Upper lobe of right lung (tissue), 1 donor: ENCODE data around the gene PPIF. TPM values are rescaled to one million over a fixed set of nuclear protein-coding genes. Genes with fewer than 3 reads are reported as not detected.

Experiments used
- ATAC-seq: fragments of 200-7000 bp; cut with Tn5 transposase; one replicate; pipeline ENCODE4 v1.9.1; 2020; ENCODE audit warnings: mild to moderate bottlenecking, moderate library complexity
- DNase-seq: peaks from one replicate; pipeline ENCODE4 v3.0.0-alpha.2; 2020
- H3K27ac ChIP-seq: fragments of 200-600 bp; one replicate; pipeline ENCODE4 v1.8.0; 2022
- H3K27me3 ChIP-seq: fragments of 200-600 bp; one replicate; pipeline ENCODE4 v1.8.0; 2022; ENCODE audit warnings: mild to moderate bottlenecking
- H3K36me3 ChIP-seq: fragments of 200-600 bp; one replicate; pipeline ENCODE4 v1.8.0; 2022
- H3K4me1 ChIP-seq: fragments of 200-600 bp; one replicate; pipeline ENCODE4 v1.8.0; 2022
- H3K4me3 ChIP-seq: fragments of 200-600 bp; one replicate; pipeline ENCODE4 v1.8.0; 2022; ENCODE audit warnings: mild to moderate bottlenecking
- H3K9me3 ChIP-seq: fragments of 200-600 bp; one replicate; pipeline ENCODE4 v1.8.0; 2022
- intact Hi-C: fragments of 100-400 bp; cut with DNase I; formaldehyde crosslinking; loops from one replicate; pipeline ENCODE4 v1.11.0; 2022
- total RNA-seq: library from RNA; stranded (reverse); fragmentation: NEBNext Ultra II Directional; extraction: Animal tissue kit (Norgen Biotek cat#: 25700); gene quantifications from one replicate; pipeline ENCODE4 v1.2.1, GENCODE V29; 2021
- TF ChIP-seq, protein P1 (sequence below): fragments of 200-600 bp; IDR thresholded peaks from one replicate; pipeline ENCODE4 v1.8.0; 2022; ENCODE audit warnings: antibody characterized with exemption
- donor health status: DM: no; HTN: yes; CAD: no; lungs with severe emphysema.

PPIF gene
- total RNA-seq, 1 donor from 2014 or later: 30.7 TPM

DNA sequence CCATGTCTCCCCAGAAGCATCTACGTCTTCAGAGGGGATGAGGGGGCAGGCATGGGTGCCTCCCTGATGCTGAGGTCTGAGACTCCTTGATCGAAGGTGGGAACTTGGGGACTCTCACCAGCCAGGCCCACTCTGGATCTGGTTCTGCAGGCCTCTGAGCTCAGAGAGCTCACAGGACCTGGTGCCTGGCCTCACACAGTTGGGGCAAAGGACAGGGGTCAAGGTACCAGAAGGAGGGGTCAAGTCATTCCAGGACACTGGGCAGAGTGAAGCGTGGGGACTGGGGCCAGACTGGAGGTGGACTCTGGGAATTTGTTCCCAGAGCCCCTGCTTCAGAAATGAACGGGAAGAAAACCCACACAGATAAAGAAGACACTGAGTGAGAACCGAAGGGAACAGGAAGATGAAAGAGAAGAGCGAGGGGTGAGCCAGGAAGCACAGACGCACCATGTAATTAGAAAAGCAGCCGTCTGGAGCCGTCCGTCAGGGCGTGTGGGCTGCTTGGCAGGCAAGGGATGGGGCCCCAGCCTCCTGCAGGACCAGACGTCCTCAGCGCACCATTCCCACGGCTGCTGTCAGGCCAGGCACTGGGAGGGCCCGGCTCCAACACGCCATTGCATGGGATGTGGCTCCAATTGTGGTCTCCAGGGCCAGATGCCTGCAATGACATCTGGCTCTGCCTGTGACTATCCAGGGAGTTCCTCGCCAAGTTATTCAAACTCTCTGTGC lies 50.5 kb downstream of the PPIF start:
- H3K27ac ChIP-seq: peak overlapping the region; percentile 91
- no peaks in the 10 kb centered on the region for H3K9me3 ChIP-seq
- peaks cover 66% of the 10 kb centered on the region for H3K4me1 ChIP-seq
- H3K36me3 ChIP-seq: no peaks in the 10 kb centered on the region
- no peak for DNase-seq
- no peak overlapping the region for H3K4me3 ChIP-seq
- no peak for ATAC-seq
- TF ChIP-seq, protein P1, sequence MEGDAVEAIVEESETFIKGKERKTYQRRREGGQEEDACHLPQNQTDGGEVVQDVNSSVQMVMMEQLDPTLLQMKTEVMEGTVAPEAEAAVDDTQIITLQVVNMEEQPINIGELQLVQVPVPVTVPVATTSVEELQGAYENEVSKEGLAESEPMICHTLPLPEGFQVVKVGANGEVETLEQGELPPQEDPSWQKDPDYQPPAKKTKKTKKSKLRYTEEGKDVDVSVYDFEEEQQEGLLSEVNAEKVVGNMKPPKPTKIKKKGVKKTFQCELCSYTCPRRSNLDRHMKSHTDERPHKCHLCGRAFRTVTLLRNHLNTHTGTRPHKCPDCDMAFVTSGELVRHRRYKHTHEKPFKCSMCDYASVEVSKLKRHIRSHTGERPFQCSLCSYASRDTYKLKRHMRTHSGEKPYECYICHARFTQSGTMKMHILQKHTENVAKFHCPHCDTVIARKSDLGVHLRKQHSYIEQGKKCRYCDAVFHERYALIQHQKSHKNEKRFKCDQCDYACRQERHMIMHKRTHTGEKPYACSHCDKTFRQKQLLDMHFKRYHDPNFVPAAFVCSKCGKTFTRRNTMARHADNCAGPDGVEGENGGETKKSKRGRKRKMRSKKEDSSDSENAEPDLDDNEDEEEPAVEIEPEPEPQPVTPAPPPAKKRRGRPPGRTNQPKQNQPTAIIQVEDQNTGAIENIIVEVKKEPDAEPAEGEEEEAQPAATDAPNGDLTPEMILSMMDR: no peak
- H3K27me3 ChIP-seq: no peaks in the 10 kb centered on the region
- intact Hi-C loops: no loop called here

DNA sequence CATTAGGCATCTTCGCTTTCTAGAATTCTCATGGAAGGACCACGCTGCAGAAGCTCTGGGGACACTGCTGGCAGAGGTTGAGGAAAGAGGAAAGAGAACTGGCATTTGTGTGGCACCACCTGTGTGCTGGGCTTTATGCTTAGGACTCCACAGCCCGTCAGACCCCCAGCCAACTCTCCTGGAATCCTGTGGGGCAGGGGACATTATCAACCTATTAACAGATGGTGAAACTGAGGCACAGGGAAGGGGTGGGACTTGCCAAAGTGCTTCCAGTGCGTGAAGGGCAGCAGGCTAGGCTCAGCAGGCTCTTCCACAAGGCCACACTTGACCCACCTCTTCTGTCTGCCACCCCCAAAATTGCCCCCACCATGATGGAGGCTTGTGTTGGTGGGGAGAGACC lies 51.4 kb downstream of the PPIF start:
- H3K4me3 ChIP-seq: no peak overlapping the region
- ATAC-seq (no peak), DNase-seq (no peak)
- no peaks in the 10 kb centered on the region for H3K9me3 ChIP-seq
- no peaks in the 10 kb centered on the region for H3K27me3 ChIP-seq
- intact Hi-C loops: no loop called here
- peak overlapping the region; percentile 91 for H3K27ac ChIP-seq
- H3K36me3 ChIP-seq: no peaks in the 10 kb centered on the region
- peaks cover 75% of the 10 kb centered on the region for H3K4me1 ChIP-seq
- TF ChIP-seq, protein P1: no peak

DNA sequence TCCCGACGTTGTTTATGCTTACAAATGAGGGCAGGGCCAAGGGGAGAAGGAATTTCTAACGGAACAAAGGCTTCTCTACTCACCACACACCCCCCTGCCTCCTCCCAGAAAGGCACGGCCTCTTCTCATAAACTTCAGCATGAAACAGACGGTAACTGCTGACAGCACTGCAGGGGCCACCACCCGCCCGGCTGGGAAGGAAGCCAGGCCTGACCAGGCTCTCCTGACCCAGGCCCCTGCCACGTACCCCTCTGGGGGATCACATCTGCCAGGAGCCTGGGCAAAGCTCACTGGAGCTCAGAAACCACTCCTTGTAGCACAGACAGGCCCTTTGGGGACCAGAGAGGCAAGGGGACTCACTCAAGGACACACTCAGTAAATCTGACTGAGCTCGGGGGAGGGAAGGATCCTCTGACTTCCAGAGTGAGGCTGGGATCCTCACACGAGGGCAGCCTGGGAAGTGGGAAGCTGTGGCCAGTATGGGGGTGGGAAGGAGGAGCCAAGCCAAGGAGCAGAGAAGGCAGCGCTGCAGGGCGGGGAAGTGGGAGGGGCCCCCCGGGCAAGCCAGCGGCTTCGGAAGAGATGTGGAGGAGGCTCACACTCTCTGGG lies 52.1 kb downstream of the PPIF start:
- H3K27me3 ChIP-seq: no peaks in the 10 kb centered on the region
- H3K36me3 ChIP-seq: no peaks in the 10 kb centered on the region
- no peak overlapping the region for H3K4me3 ChIP-seq
- TF ChIP-seq, protein P1: no peak
- intact Hi-C loops: no loop called here
- DNase-seq (peak; percentile 90), ATAC-seq (peak; percentile 86)
- no peaks in the 10 kb centered on the region for H3K9me3 ChIP-seq
- peaks cover 79% of the 10 kb centered on the region for H3K4me1 ChIP-seq
- peak overlapping the region; percentile 91 for H3K27ac ChIP-seq

DNA sequence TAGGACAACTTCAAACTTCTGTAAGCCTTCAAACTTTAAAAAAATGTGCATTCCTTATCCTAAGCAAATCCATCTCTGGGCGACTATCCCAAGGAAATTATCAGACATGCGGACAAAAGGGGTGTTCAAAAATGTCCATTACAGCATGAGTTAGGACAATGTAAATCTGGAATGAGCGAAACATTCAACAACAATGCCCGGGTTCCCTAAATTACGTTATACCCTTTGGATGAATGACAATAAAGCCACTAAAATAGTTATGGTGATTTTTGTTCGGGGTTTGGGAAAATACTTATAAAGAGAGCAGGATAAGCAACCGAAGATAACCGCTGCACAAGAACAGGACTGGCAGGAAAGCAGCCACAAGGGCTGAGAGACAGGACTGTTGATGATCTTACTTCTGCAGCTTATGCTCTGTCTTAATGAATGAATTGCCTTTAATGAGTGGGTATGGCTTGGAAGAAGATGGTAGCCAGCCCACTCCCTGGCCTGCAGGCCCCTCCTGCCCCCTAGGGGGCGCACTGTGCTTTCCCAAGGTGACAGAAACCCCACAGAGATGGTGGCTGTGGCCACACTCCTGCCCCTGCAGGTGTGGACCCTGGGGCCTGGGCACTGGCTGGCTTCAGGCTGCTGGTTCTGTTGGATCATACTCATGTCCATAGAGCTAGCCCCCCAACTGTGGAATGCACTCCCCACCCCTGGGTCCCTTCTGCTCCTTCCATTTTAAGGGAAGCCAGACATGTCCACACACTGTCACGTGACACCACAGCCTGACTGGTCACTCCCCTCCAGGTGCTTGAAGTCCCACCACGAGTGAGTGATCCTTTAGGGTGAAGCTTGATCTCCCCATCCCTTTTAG lies 53.1 kb downstream of the PPIF start:
- H3K4me3 ChIP-seq: no peak overlapping the region
- no peaks in the 10 kb centered on the region for H3K27me3 ChIP-seq
- H3K27ac ChIP-seq: peak overlapping the region; percentile 91
- DNase-seq (peak; percentile 79), ATAC-seq (peak; percentile 50)
- no peaks in the 10 kb centered on the region for H3K36me3 ChIP-seq
- intact Hi-C loops: no loop called here
- H3K4me1 ChIP-seq: peaks cover 85% of the 10 kb centered on the region
- TF ChIP-seq, protein P1: peak; percentile 72
- no peaks in the 10 kb centered on the region for H3K9me3 ChIP-seq

DNA sequence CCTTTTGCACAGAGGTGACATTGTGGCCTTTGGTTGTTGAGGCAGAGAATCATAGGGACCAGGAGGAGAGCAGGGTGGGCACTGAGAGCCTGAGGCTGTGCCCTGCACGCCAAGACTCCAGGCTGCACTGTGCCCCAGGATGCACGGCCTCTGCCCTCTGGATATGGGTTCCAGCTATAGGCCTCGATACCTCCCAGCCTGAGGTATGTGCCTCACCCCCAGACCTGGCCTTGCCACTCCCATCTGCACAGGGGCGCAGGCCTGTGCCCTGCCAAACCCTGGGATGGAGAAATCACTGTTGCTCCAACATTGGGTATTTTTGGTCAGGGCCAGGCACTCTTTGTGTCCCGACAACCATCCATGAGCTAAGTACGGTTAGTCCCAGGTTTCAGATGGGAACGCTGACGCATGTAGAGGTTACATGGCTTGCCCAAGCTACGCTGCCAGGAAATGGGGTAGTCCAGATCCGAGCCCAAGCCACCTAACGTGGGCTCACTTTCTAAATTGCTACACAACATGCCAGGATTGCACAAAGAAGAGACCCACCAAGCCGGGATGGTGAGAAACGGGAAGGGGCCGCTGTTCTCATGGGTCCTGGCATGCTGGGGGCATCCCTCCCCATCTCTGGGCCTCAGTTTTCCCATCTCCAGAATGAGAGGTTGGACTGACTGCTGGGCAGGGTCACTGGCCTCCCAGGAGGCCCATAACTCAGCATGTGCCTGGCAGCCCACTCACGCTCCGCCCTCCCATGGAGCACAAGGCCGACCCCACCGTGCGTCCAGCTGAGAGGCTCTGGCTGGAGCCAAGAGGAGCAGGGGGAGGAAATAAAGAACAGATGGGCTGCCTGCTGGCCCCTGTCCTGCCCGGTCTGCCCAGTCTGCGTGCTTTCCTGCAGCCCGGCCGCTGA lies 54.0 kb downstream of the PPIF start:
- TF ChIP-seq, protein P1: no peak
- peaks cover 94% of the 10 kb centered on the region for H3K4me1 ChIP-seq
- H3K36me3 ChIP-seq: no peaks in the 10 kb centered on the region
- DNase-seq (no peak), ATAC-seq (peak; percentile 4)
- intact Hi-C loops: no loop called here
- no peaks in the 10 kb centered on the region for H3K27me3 ChIP-seq
- no peak overlapping the region for H3K4me3 ChIP-seq
- H3K9me3 ChIP-seq: no peaks in the 10 kb centered on the region
- H3K27ac ChIP-seq: peak overlapping the region; percentile 83
